ENCODE results near the gene KRTAP3-3.
A peak's percentile ranks its signal among the peaks of the same experiment; 100 is the strongest.

The KRTAP3-3 gene

DNA sequence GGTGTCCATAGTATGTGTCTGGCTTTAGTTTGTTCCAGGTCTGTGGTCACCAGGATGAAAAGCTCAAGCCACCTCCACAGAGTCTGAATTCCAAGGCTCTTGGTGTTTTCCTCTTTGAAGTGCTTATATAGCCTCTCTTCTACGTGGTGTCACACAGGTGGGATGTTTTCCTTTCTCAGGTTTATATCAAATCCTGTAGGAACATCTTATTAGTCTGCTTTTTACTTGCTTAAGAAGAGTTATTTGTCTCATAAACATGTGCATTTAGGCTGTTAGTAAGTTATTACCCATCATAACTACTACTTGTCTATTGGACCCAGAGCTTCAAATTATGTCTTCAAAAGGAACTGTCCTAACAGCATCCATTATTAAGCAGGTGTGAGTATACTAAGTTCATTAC lies 27.1 kb downstream of the KRTAP3-3 start, which contains the start of gene KRT39:
KRT39 (minus strand) TSS at position 101 of the 400 bp plus-strand sequence; CDS start at position 9, 92 bp downstream.
- peaks cover 5% of the 10 kb centered on the region; the same call in 1 of the 2 replicates for H3K4me1 ChIP-seq (ENCODE audit: low read length)
- no peaks in the 10 kb centered on the region for H3K9me3 ChIP-seq (replicated peaks; ENCODE audit: insufficient read depth, low read length)
- H3K9me2 ChIP-seq (replicated peaks; ENCODE audit: insufficient read depth, low read length) = no peaks in the 10 kb centered on the region
- no peak within 1 kb of the TSS for H3K4me3 ChIP-seq (ENCODE audit: low read length)
- H2AFZ ChIP-seq (ENCODE audit: low read length) = no peak within 1 kb of the TSS
- H3F3A ChIP-seq (ENCODE audit: insufficient read depth, low read length) = no peaks in the 10 kb centered on the region; the same call in 1 of the 2 replicates
- no peaks in the 10 kb centered on the region for H4K20me1 ChIP-seq (ENCODE audit: insufficient read depth, low read length)
- no peaks in the 10 kb centered on the region for H3K27me3 ChIP-seq (replicated peaks; ENCODE audit: insufficient read depth, low read length)
- no peak within 1 kb of the TSS for H3K4me2 ChIP-seq (ENCODE audit: low read depth, low read length)
- no peaks in the 10 kb centered on the region for H3K79me2 ChIP-seq (ENCODE audit: low read length)
- no peak within 1 kb of the TSS for H3K9ac ChIP-seq (ENCODE audit: low read length)
- no peaks in the 10 kb centered on the region for H3K36me3 ChIP-seq (replicated peaks; ENCODE audit: insufficient read depth, low read length)
- no peak for TF ChIP-seq EZH2phosphoT487 (IDR thresholded peaks at IDR 0.05; ENCODE audit: low read length)
- TF ChIP-seq, protein P1, sequence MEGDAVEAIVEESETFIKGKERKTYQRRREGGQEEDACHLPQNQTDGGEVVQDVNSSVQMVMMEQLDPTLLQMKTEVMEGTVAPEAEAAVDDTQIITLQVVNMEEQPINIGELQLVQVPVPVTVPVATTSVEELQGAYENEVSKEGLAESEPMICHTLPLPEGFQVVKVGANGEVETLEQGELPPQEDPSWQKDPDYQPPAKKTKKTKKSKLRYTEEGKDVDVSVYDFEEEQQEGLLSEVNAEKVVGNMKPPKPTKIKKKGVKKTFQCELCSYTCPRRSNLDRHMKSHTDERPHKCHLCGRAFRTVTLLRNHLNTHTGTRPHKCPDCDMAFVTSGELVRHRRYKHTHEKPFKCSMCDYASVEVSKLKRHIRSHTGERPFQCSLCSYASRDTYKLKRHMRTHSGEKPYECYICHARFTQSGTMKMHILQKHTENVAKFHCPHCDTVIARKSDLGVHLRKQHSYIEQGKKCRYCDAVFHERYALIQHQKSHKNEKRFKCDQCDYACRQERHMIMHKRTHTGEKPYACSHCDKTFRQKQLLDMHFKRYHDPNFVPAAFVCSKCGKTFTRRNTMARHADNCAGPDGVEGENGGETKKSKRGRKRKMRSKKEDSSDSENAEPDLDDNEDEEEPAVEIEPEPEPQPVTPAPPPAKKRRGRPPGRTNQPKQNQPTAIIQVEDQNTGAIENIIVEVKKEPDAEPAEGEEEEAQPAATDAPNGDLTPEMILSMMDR (IDR thresholded peaks at IDR 0.05; ENCODE audit: low read length) = no peak
- no peak for TF ChIP-seq EZH2 (optimal IDR thresholded peaks at IDR 0.05; ENCODE audit: low read depth, low read length)
- no peak for DNase-seq
- H3K27ac ChIP-seq (ENCODE audit: low read length) = no peak within 1 kb of the TSS

DNA sequence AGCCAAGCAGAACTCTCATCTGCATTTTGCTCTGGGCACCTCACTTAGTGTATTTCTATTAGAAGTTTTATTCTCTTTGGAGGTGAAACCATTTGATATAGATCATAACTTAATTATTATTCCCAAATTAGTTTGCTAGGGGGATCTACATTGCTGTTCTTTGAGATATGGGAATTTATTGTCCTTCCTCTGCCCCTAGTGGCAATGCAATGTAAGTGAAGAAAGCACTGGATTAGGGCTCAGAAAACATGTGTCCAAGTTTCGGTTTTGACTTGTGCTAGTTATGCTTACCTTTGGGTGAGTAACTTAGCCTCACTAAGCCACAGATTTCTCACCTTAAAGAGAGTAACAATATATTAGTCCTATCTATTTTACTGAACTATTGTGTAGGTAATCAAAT lies 30.1 kb downstream of the KRTAP3-3 start:
- no peaks in the 10 kb centered on the region for H3K9me2 ChIP-seq (replicated peaks; ENCODE audit: insufficient read depth, low read length)
- H2AFZ ChIP-seq (ENCODE audit: low read length) = no peak overlapping the region
- H3K27ac ChIP-seq (ENCODE audit: low read length) = no peak overlapping the region
- H3K4me2 ChIP-seq (ENCODE audit: low read depth, low read length) = no peak overlapping the region
- no peaks in the 10 kb centered on the region; the same call in 1 of the 2 replicates for H3F3A ChIP-seq (ENCODE audit: insufficient read depth, low read length)
- H3K27me3 ChIP-seq (replicated peaks; ENCODE audit: insufficient read depth, low read length) = no peaks in the 10 kb centered on the region
- peaks cover 5% of the 10 kb centered on the region; the same call in 1 of the 2 replicates for H3K4me1 ChIP-seq (ENCODE audit: low read length)
- H3K4me3 ChIP-seq (ENCODE audit: low read length) = no peak overlapping the region
- H4K20me1 ChIP-seq (ENCODE audit: insufficient read depth, low read length) = no peaks in the 10 kb centered on the region
- no peaks in the 10 kb centered on the region for H3K9me3 ChIP-seq (replicated peaks; ENCODE audit: insufficient read depth, low read length)
- no peaks in the 10 kb centered on the region for H3K79me2 ChIP-seq (ENCODE audit: low read length)
- no peak overlapping the region for H3K9ac ChIP-seq (ENCODE audit: low read length)
- no peaks in the 10 kb centered on the region for H3K36me3 ChIP-seq (replicated peaks; ENCODE audit: insufficient read depth, low read length)
- TF ChIP-seq, protein P1 (IDR thresholded peaks at IDR 0.05; ENCODE audit: low read length) = peak; percentile 85
- TF ChIP-seq EZH2 (optimal IDR thresholded peaks at IDR 0.05; ENCODE audit: low read depth, low read length) = no peak
- peak; percentile 75 for DNase-seq

DNA sequence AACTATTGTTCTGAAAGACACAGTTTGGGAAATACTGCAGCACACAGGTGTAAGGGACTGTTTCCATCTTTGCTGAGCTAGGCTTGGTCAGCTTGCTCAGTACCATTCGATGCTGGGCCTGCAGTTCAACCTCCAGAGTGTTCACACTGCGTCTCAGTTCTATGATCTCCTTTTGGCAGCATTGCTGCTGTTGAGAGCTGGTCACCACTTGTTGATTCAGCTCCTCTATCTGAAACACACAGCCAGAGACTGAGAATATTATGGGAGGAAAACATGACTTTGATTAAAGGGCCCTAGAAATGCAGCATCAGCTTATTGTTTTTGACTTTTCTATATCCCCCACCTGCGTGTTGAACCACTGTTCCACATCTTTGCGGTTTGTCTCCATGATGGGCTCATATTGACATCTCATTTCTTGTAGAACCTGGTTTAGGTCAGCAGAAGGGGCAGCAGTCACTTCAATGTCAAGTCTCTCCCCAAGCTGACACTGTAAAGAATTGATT lies 31.9 kb downstream of the KRTAP3-3 start:
- DNase-seq = peak; percentile 14
- Histone ChIP-seq H3K9me3 (replicated peaks; ENCODE audit: insufficient read depth, low read length) (no peaks in the 10 kb centered on the region), H3K36me3 (replicated peaks; ENCODE audit: insufficient read depth, low read length) (no peaks in the 10 kb centered on the region), H4K20me1 (ENCODE audit: insufficient read depth, low read length) (no peaks in the 10 kb centered on the region), H2AFZ (ENCODE audit: low read length) (0 out of 2 replicates have a peak overlapping the region, but pooled peaks have one; percentile 13), H3K9ac (ENCODE audit: low read length) (no peak overlapping the region), H3K9me2 (replicated peaks; ENCODE audit: insufficient read depth, low read length) (no peaks in the 10 kb centered on the region), H3K27me3 (replicated peaks; ENCODE audit: insufficient read depth, low read length) (no peaks in the 10 kb centered on the region), H3F3A (ENCODE audit: insufficient read depth, low read length) (no peaks in the 10 kb centered on the region; the same call in 1 of the 2 replicates), H3K4me2 (ENCODE audit: low read depth, low read length) (no peak overlapping the region), H3K4me1 (ENCODE audit: low read length) (peaks cover 5% of the 10 kb centered on the region; the same call in 1 of the 2 replicates), H3K4me3 (ENCODE audit: low read length) (no peak overlapping the region), H3K79me2 (ENCODE audit: low read length) (no peaks in the 10 kb centered on the region), H3K27ac (ENCODE audit: low read length) (peak overlapping the region; percentile 26; the same call in 1 of the 2 replicates)
- TF ChIP-seq EZH2 (optimal IDR thresholded peaks at IDR 0.05; ENCODE audit: low read depth, low read length) = no peak
- TF ChIP-seq, protein P1 (IDR thresholded peaks at IDR 0.05; ENCODE audit: low read length) = no peak
- TF ChIP-seq EZH2phosphoT487 (IDR thresholded peaks at IDR 0.05; ENCODE audit: low read length) = no peak
